Pancreas (tissue), 10 donors: ENCODE measurements around the gene CEBPE. TPM values are rescaled to one million over a fixed set of nuclear protein-coding genes. Genes with fewer than 3 reads are reported as not detected.

Experiments
- ATAC-seq, 4 donors: fragments of 200-7000 bp; cut with Tn5 transposase; one replicate each; pipeline versions ENCODE4 v1.8.0 to v1.9.1; 2020; ENCODE audit warnings: mild to moderate bottlenecking in 4 of 4, moderate library complexity in 4 of 4
- DNase-seq, 6 donors: peaks; one replicate each; pipeline ENCODE4 v3.0.0-alpha.2; 2020
- FAIRE-seq: peaks from 2 replicates; lab custom pipeline; 2012; peaks lifted over from hg19 to GRCh38; lab: Jason Lieb, UNC
- H3K27ac ChIP-seq, 4 donors: fragments of 200-600 bp; sonication (generic); 1 replicate in 3 of 4; 2 replicates in 1 of 4; pipeline versions ENCODE4 v1.5.0 to v1.8.0; 2020
- H3K27me3 ChIP-seq, 4 donors: fragments of 200-600 bp; one replicate each; pipeline ENCODE4 v1.8.0; 2021
- H3K36me3 ChIP-seq, 3 donors: fragments of 200-600 bp; sonication (generic) in 1 of 3; one replicate each; pipeline versions ENCODE4 v1.5.0 to v1.8.0; 2020 to 2021
- H3K4me1 ChIP-seq, 3 donors: fragments of 200-600 bp; one replicate each; pipeline ENCODE4 v1.8.0; 2021
- H3K4me3 ChIP-seq, 4 donors: fragments of 200-600 bp; sonication (generic) in 2 of 4; one replicate each; pipeline versions ENCODE4 v1.5.0 to v1.8.0; 2020 to 2021
- H3K9me3 ChIP-seq, 4 donors: fragments of 200-600 bp; one replicate each; pipeline ENCODE4 v1.8.0; 2021
- CTCF ChIP-seq, 4 donors: fragments of 200-600 bp; sonication (generic) in 3 of 4; IDR thresholded peaks; one replicate each; pipeline versions ENCODE4 v1.5.0 to v1.8.0; 2021; ENCODE audit warnings: antibody characterized with exemption in 4 of 4
- WGBS, 2 donors: extraction: QIAGEN DNeasy Blood & Tissue Kit; methylation state at CpG; one replicate each; pipeline ENCODE4 v1.1.7; 2013; 5-methylcytosine and 5-hydroxymethylcytosine counted together
- intact Hi-C, 3 donors: fragments of 100-400 bp; cut with DNase I; formaldehyde crosslinking; loops; one replicate each; pipeline versions ENCODE4 v1.11.1 to v1.14.2; 2022
- polyA plus RNA-seq, 2 donors: library from polyadenylated mRNA; stranded (reverse); fragments of 200-250 nt; gene quantifications; one replicate each; pipeline ENCODE4 v1.2.3, GENCODE V29; 2013
- total RNA-seq, 6 donors: library from RNA; stranded (reverse); fragmentation: NEBNext Ultra II Directional in 4 of 6; extraction: Animal tissue kit (Norgen Biotek cat#: 25700) in 4 of 6; gene quantifications; one replicate each; pipeline versions ENCODE4 v1.2.1 to v1.2.4, GENCODE V29; 2021 to 2023
- donor health status: healthy with polysubstance abuse.
- donor health status: DM: no; HTN: no; CAD: no; lungs with moderate emphysema.
- donor health status: DM: no; HTN: no; CAD: no.
- donor health status: control.
- donor health status: control.
- donor health status: Bipolar disorder and iron deficiency.
- donor health status: DM: yes; HTN: yes; CAD: no.
- donor health status: DM: no; HTN: no; CAD: no.
- donor health status: DM: no; HTN: no; CAD: no.
- donor health status: DM: yes; HTN: yes; CAD: no.

CEBPE gene
- total and polyA plus RNA-seq, 8 donors: not detected

GRCh38 chr14:23068789-23069412, 50.2 kb downstream of the CEBPE start:
- no peak overlapping the region for H3K27ac ChIP-seq
- H3K36me3 ChIP-seq: peaks cover 3 to 46% (median 23%) of the 10 kb centered on the region in 3 donors
- intact Hi-C loops: loop anchor here in 1 of 3 donors (5.0 kb wide), 1 partner anchor 43 kb away; no protein-coding TSS in a partner anchor
- peak; percentile 94 to 98 (median 96) for TF ChIP-seq CTCF (IDR thresholded peaks at IDR 0.05)
- H3K4me1 ChIP-seq: peaks cover 16 to 23% (median 19%) of the 10 kb centered on the region in 3 donors
- DNase-seq: peak in 4 of 6 donors; percentile 75 to 90 (median 78)
- H3K4me3 ChIP-seq: no peak overlapping the region
- WGBS, 2 donors: 27 to 28% methylated on average over 8 of the region's 8 CpGs
- H3K9me3 ChIP-seq: no peaks in the 10 kb centered on the region
- no peaks in the 10 kb centered on the region for H3K27me3 ChIP-seq
- peak; percentile 72 to 87 (median 81) for ATAC-seq
- FAIRE-seq: no peak

- Histone ChIP-seq H3K27me3 (no peaks in the 10 kb centered on the region), H3K27ac (no peak overlapping the region), H3K36me3 (peaks cover 4 to 53% (median 30%) of the 10 kb centered on the region in 3 donors), H3K4me3 (no peak overlapping the region), H3K4me1 (peaks cover 15 to 23% (median 19%) of the 10 kb centered on the region in 3 donors), H3K9me3 (no peaks in the 10 kb centered on the region)
- no peak for TF ChIP-seq CTCF (IDR thresholded peaks at IDR 0.05)
- FAIRE-seq: no peak
- intact Hi-C loops: loop anchor here in 1 of 3 donors (5.0 kb wide), 1 partner anchor 44 kb away; no protein-coding TSS in a partner anchor
- 70 to 72% methylated on average over 14 of the region's 14 CpGs for WGBS, 2 donors
- ATAC-seq: no peak
- peak in 1 of 6 donors; percentile 30 for DNase-seq
Observed at GRCh38 chr14:23067847-23068788, 50.9 kb downstream of the CEBPE start.

Other genes starting within 250 kb of the CEBPE start
- 10 to 100 TPM; 49.5 to 86.2 (median 52.5) TPM for gene LRP10, start 247.5 kb downstream of the CEBPE start, total RNA-seq
- 10 to 100 TPM; 14.7 to 22.7 TPM for gene LRP10, start 247.5 kb downstream of the CEBPE start, polyA plus RNA-seq
- under 1 TPM in 5 of 6 donors, not detected in 1; 0.16 to 0.41 (median 0.28) TPM for gene REM2, start 236.0 kb downstream of the CEBPE start, total RNA-seq
- 1 to 10 TPM in 1 of 2 donors, under 1 TPM in 1; 0.72 to 2.5 TPM for gene REM2, start 236.0 kb downstream of the CEBPE start, polyA plus RNA-seq
- 10 to 100 TPM; 20.9 to 39.4 (median 30.6) TPM for gene RBM23, start 200.1 kb downstream of the CEBPE start, total RNA-seq
- gene RBM23, start 200.1 kb downstream of the CEBPE start, polyA plus RNA-seq: 10 to 100 TPM; 30.4 to 58.6 TPM
- gene PRMT5, start 189.9 kb downstream of the CEBPE start, total RNA-seq: 10 to 100 TPM; 16.3 to 31.8 (median 29.2) TPM
- gene PRMT5, start 189.9 kb downstream of the CEBPE start, polyA plus RNA-seq: 10 to 100 TPM; 15.6 to 27.5 TPM
- gene HAUS4, start 162.2 kb downstream of the CEBPE start, total RNA-seq: 10 to 100 TPM; 18.4 to 31.8 (median 23.4) TPM
- 10 to 100 TPM; 13.6 to 17.0 TPM for gene HAUS4, start 162.2 kb downstream of the CEBPE start, polyA plus RNA-seq
- 10 to 100 TPM in 2 of 6 donors, 1 to 10 TPM in 4; 5.4 to 17.8 (median 9.1) TPM for gene AJUBA, start 136.7 kb downstream of the CEBPE start, total RNA-seq
- gene AJUBA, start 136.7 kb downstream of the CEBPE start, polyA plus RNA-seq: 1 to 10 TPM; 6.3 to 9.5 TPM
- gene C14orf93, start 109.1 kb downstream of the CEBPE start, total RNA-seq: 1 to 10 TPM; 4.3 to 7.5 (median 5.4) TPM
- gene C14orf93, start 109.1 kb downstream of the CEBPE start, polyA plus RNA-seq: 10 to 100 TPM in 1 of 2 donors, 1 to 10 TPM in 1; 8.3 to 11.3 TPM
- gene PSMB5, start 84.4 kb downstream of the CEBPE start, total RNA-seq: 10 to 100 TPM; 29.6 to 50.4 (median 45.9) TPM
- gene PSMB5, start 84.4 kb downstream of the CEBPE start, polyA plus RNA-seq: 10 to 100 TPM; 31.8 to 62.9 TPM
- not detected for gene PSMB11, start 77.0 kb downstream of the CEBPE start, total RNA-seq
- under 1 TPM in 1 of 2 donors, not detected in 1; 0.05 TPM for gene PSMB11, start 77.0 kb downstream of the CEBPE start, polyA plus RNA-seq
- gene CDH24, start 61.7 kb downstream of the CEBPE start, total RNA-seq: 1 to 10 TPM in 5 of 6 donors, under 1 TPM in 1; 0.91 to 3.4 (median 1.3) TPM
- 10 to 100 TPM in 1 of 2 donors, 1 to 10 TPM in 1; 9.6 to 11.8 TPM for gene CDH24, start 61.7 kb downstream of the CEBPE start, polyA plus RNA-seq
- 100 to 1,000 TPM in 1 of 6 donors, 10 to 100 TPM in 5; 43.1 to 106 (median 55.9) TPM for gene ACIN1, start 24.1 kb downstream of the CEBPE start, total RNA-seq
- gene ACIN1, start 24.1 kb downstream of the CEBPE start, polyA plus RNA-seq: 100 to 1,000 TPM; 134 to 152 TPM
- 10 to 100 TPM in 4 of 6 donors, 1 to 10 TPM in 2; 7.5 to 22.7 (median 13.6) TPM for gene C14orf119, start 23.8 kb downstream of the CEBPE start, total RNA-seq
- gene C14orf119, start 23.8 kb downstream of the CEBPE start, polyA plus RNA-seq: 10 to 100 TPM; 10.4 to 20.8 TPM
- not detected for gene CIROP, start 14.3 kb downstream of the CEBPE start, total RNA-seq
- not detected for gene CIROP, start 14.3 kb downstream of the CEBPE start, polyA plus RNA-seq
- gene SLC7A8, start 64.4 kb upstream of the CEBPE start, total RNA-seq: 10 to 100 TPM; 11.5 to 33.5 (median 23.2) TPM
- 10 to 100 TPM; 36.3 to 70.8 TPM for gene SLC7A8, start 64.4 kb upstream of the CEBPE start, polyA plus RNA-seq
- under 1 TPM in 2 of 6 donors, not detected in 4; 0.12 to 0.29 TPM for gene RNF212B, start 118.7 kb upstream of the CEBPE start, total RNA-seq
- gene RNF212B, start 118.7 kb upstream of the CEBPE start, polyA plus RNA-seq: not detected
- gene HOMEZ, start 166.9 kb upstream of the CEBPE start, total RNA-seq: 10 to 100 TPM in 1 of 6 donors, 1 to 10 TPM in 5; 4.5 to 10.3 (median 6.0) TPM
- 1 to 10 TPM; 4.9 to 5.9 TPM for gene HOMEZ, start 166.9 kb upstream of the CEBPE start, polyA plus RNA-seq
- 10 to 100 TPM in 2 of 6 donors, 1 to 10 TPM in 4; 4.1 to 12.8 (median 5.6) TPM for gene PPP1R3E, start 183.6 kb upstream of the CEBPE start, total RNA-seq
- 10 to 100 TPM; 18.0 to 25.9 TPM for gene PPP1R3E, start 183.6 kb upstream of the CEBPE start, polyA plus RNA-seq
- 10 to 100 TPM; 24.8 to 29.7 (median 26.2) TPM for gene BCL2L2, start 187.6 kb upstream of the CEBPE start, total RNA-seq
- gene BCL2L2, start 187.6 kb upstream of the CEBPE start, polyA plus RNA-seq: 10 to 100 TPM; 28.8 to 31.6 TPM
- gene PABPN1, start 202.2 kb upstream of the CEBPE start, total RNA-seq: 10 to 100 TPM; 32.6 to 82.2 (median 45.0) TPM
- 100 to 1,000 TPM; 154 to 166 TPM for gene PABPN1, start 202.2 kb upstream of the CEBPE start, polyA plus RNA-seq
- 10 to 100 TPM in 4 of 6 donors, 1 to 10 TPM in 2; 6.4 to 19.6 (median 10.3) TPM for gene SLC22A17, start 233.6 kb upstream of the CEBPE start, total RNA-seq
- gene SLC22A17, start 233.6 kb upstream of the CEBPE start, polyA plus RNA-seq: 10 to 100 TPM; 29.9 to 90.7 TPM
- 1 to 10 TPM in 2 of 6 donors, under 1 TPM in 4; 0.23 to 2.2 (median 0.71) TPM for gene EFS, start 245.9 kb upstream of the CEBPE start, total RNA-seq
- gene EFS, start 245.9 kb upstream of the CEBPE start, polyA plus RNA-seq: 1 to 10 TPM; 1.7 to 3.0 TPM